Measurements from ENCODE around the gene IL34.

DNA sequence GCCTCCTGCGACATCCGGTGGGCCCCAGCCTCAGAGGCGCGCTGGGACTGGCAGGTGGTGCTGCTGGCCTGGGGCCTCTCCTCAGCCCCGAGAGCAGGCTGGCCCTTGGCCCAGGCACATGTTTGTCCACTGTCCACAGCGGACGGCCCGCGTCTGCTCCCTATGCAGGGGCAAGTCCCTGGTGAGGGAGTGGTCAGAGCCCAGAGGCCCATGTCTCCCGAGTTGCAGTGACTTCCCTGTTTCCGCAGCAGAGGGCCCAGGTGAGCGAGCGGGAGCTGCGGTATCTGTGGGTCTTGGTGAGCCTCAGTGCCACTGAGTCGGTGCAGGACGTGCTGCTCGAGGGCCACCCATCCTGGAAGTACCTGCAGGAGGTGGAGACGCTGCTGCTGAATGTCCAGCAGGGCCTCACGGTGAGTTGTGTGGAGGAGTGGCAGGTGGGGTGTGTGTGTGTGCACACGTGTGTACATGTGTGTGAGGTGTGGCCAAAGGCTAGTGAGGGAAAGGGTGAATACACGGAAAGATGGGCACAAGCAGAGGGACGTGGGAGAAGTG, 10.4 kb downstream of the IL34 start:
- TF ChIP-seq, protein P1, sequence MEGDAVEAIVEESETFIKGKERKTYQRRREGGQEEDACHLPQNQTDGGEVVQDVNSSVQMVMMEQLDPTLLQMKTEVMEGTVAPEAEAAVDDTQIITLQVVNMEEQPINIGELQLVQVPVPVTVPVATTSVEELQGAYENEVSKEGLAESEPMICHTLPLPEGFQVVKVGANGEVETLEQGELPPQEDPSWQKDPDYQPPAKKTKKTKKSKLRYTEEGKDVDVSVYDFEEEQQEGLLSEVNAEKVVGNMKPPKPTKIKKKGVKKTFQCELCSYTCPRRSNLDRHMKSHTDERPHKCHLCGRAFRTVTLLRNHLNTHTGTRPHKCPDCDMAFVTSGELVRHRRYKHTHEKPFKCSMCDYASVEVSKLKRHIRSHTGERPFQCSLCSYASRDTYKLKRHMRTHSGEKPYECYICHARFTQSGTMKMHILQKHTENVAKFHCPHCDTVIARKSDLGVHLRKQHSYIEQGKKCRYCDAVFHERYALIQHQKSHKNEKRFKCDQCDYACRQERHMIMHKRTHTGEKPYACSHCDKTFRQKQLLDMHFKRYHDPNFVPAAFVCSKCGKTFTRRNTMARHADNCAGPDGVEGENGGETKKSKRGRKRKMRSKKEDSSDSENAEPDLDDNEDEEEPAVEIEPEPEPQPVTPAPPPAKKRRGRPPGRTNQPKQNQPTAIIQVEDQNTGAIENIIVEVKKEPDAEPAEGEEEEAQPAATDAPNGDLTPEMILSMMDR (conservative IDR thresholded peaks at IDR 0.05; ENCODE audit: low read depth in 2 of 2): peak in 1 of 2 experiments; percentile 54; a peak in 2 of 4 replicates
- TF ChIP-seq POLR2AphosphoS5 (IDR thresholded peaks at IDR 0.05; ENCODE audit: low read depth) (no peak), EZH2 (IDR thresholded peaks at IDR 0.05; ENCODE audit: low read depth, unreplicated experiment) (no peak), ZNF114 (CRISPR knock-in tag; IDR thresholded peaks at IDR 0.05) (no peak)
- TF ChIP-seq, protein P2, sequence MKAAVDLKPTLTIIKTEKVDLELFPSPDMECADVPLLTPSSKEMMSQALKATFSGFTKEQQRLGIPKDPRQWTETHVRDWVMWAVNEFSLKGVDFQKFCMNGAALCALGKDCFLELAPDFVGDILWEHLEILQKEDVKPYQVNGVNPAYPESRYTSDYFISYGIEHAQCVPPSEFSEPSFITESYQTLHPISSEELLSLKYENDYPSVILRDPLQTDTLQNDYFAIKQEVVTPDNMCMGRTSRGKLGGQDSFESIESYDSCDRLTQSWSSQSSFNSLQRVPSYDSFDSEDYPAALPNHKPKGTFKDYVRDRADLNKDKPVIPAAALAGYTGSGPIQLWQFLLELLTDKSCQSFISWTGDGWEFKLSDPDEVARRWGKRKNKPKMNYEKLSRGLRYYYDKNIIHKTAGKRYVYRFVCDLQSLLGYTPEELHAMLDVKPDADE (IDR thresholded peaks at IDR 0.05): no peak

All from GM23338 (cell line).